ENCODE measurements around the gene CYB5A.

- TF ChIP-seq, protein P1, sequence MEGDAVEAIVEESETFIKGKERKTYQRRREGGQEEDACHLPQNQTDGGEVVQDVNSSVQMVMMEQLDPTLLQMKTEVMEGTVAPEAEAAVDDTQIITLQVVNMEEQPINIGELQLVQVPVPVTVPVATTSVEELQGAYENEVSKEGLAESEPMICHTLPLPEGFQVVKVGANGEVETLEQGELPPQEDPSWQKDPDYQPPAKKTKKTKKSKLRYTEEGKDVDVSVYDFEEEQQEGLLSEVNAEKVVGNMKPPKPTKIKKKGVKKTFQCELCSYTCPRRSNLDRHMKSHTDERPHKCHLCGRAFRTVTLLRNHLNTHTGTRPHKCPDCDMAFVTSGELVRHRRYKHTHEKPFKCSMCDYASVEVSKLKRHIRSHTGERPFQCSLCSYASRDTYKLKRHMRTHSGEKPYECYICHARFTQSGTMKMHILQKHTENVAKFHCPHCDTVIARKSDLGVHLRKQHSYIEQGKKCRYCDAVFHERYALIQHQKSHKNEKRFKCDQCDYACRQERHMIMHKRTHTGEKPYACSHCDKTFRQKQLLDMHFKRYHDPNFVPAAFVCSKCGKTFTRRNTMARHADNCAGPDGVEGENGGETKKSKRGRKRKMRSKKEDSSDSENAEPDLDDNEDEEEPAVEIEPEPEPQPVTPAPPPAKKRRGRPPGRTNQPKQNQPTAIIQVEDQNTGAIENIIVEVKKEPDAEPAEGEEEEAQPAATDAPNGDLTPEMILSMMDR (IDR thresholded peaks at IDR 0.05; ENCODE audit: low read length) = peak; percentile 43
- TF ChIP-seq EZH2 (optimal IDR thresholded peaks at IDR 0.05; ENCODE audit: low read depth, low read length) = no peak
Measured at GRCh38 chr18:74310411-74310810, 18.6 kb upstream of the CYB5A start.
